GM23338 (cell line): ENCODE measurements around the gene ENTHD1. TPM values are rescaled to one million over a fixed set of nuclear protein-coding genes. Genes with fewer than 3 reads are reported as not detected.

ENCODE experiments used
- ATAC-seq: fragments of 200-7000 bp; cut with Tn5 transposase; 3 replicates; pipeline ENCODE4 v1.9.1; 2020
- DNase-seq: peaks from one replicate; pipeline ENCODE4 v3.0.0-alpha.2; 2015; ENCODE audit warnings: low spot score
- H2AFZ ChIP-seq: fragments of 200-600 bp; sonication (generic); 2 replicates; pipeline ENCODE4 v1.8.0; 2016; ENCODE audit warnings: antibody characterized with exemption, mild to moderate bottlenecking, moderate library complexity
- H3F3A ChIP-seq: fragments of 200-600 bp; sonication (generic); replicated peaks from 2 replicates; pipeline ENCODE4 v1.8.0; 2017; ENCODE audit warnings: antibody characterized with exemption, mixed run types, low read depth
- H3K27ac ChIP-seq: fragments of 200-600 bp; sonication (generic); 2 replicates; pipeline ENCODE4 v1.6.1; 2016; ENCODE audit warnings: low read depth
- H3K27me3 ChIP-seq: fragments of 200-600 bp; sonication (generic); 2 replicates; pipeline ENCODE4 v1.8.0; 2016; ENCODE audit warnings: mild to moderate bottlenecking, mixed run types, moderate library complexity; ENCODE audit not compliant: insufficient read depth
- H3K36me3 ChIP-seq: fragments of 200-600 bp; sonication (generic); 2 replicates; pipeline ENCODE4 v1.8.0; 2016; ENCODE audit warnings: mild to moderate bottlenecking; ENCODE audit not compliant: insufficient read depth
- H3K4me1 ChIP-seq: fragments of 200-600 bp; sonication (generic); 2 replicates; pipeline ENCODE4 v1.8.0; 2016; ENCODE audit warnings: mild to moderate bottlenecking, moderate library complexity; ENCODE audit not compliant: insufficient read depth
- H3K4me2 ChIP-seq: fragments of 200-600 bp; sonication (generic); 2 replicates; pipeline ENCODE4 v1.7.1; 2017; ENCODE audit warnings: mixed run types
- H3K4me3 ChIP-seq: fragments of 200-600 bp; sonication (generic); 2 replicates; pipeline ENCODE4 v1.6.1; 2016; ENCODE audit warnings: mixed run types
- H3K79me2 ChIP-seq: fragments of 200-600 bp; sonication (generic); replicated peaks from 2 replicates; pipeline ENCODE4 v1.8.0; 2017; ENCODE audit warnings: mild to moderate bottlenecking; ENCODE audit not compliant: insufficient read depth
- H3K9me2 ChIP-seq: fragments of 200-600 bp; sonication (generic); 2 replicates; pipeline ENCODE4 v1.8.0; 2017; ENCODE audit not compliant: insufficient read depth
- H4K20me1 ChIP-seq: fragments of 200-600 bp; sonication (generic); replicated peaks from 2 replicates; pipeline ENCODE4 v1.8.0; 2017; ENCODE audit warnings: mild to moderate bottlenecking; ENCODE audit not compliant: insufficient read depth
- H3K27ac Mint-ChIP-seq: 2 replicates; pipeline ENCODE4 v1.8.0; 2020; ENCODE audit warnings: inconsistent platforms, mild to moderate bottlenecking, moderate library complexity, mixed read lengths
- H3K27me3 Mint-ChIP-seq: 3 replicates; pipeline ENCODE4 v1.8.0; 2022; ENCODE audit warnings: low read depth, mild to moderate bottlenecking, moderate library complexity, mixed read lengths, inconsistent platforms; ENCODE audit not compliant: insufficient read depth, poor library complexity
- H3K36me3 Mint-ChIP-seq: 3 replicates; pipeline ENCODE4 v1.8.0; 2021; ENCODE audit warnings: low read depth, mild to moderate bottlenecking, inconsistent platforms, moderate library complexity, mixed read lengths
- H3K4me1 Mint-ChIP-seq: 3 replicates; pipeline ENCODE4 v1.8.0; 2020; ENCODE audit warnings: mild to moderate bottlenecking, inconsistent platforms, mixed read lengths
- H3K4me3 Mint-ChIP-seq: 3 replicates; pipeline ENCODE4 v1.8.0; 2021; ENCODE audit warnings: moderate library complexity, mild to moderate bottlenecking, inconsistent platforms, mixed read lengths
- H3K9me3 Mint-ChIP-seq: 3 replicates; pipeline ENCODE4 v1.8.0; 2020; ENCODE audit warnings: moderate library complexity, mild to moderate bottlenecking, inconsistent platforms, mixed read lengths
- CREB1 ChIP-seq: fragments of 250-450 bp; sonication (Bioruptor Pico); IDR thresholded peaks from 2 replicates; pipeline ENCODE4 v1.5.0; 2020; ENCODE audit warnings: low read depth, mild to moderate bottlenecking, moderate library complexity
- CTCF ChIP-seq, 2 experiments: fragments of 200-600 bp in 1 of 2; sonication (generic) in 1 of 2; conservative IDR thresholded peaks; 2 replicates each; pipeline versions ENCODE4 v1.5.1 to v1.6.1; 2016 to 2017; ENCODE audit warnings: antibody characterized with exemption in 2 of 2, low read depth in 2 of 2, mild to moderate bottlenecking in 2 of 2, moderate library complexity in 1 of 2
- ETS1 ChIP-seq: IDR thresholded peaks from 2 replicates; pipeline ENCODE4 v1.6.1; 2016; ENCODE audit warnings: antibody characterized with exemption
- EZH2 ChIP-seq: fragments of 200-600 bp; sonication (generic); IDR thresholded peaks from one replicate; pipeline ENCODE4 v1.8.0; 2017; ENCODE audit warnings: antibody characterized with exemption, mild to moderate bottlenecking, low read depth; ENCODE audit not compliant: unreplicated experiment
- EZH2phosphoT487 ChIP-seq: fragments of 200-600 bp; sonication (generic); IDR thresholded peaks from one replicate; pipeline ENCODE4 v1.8.1; 2018; ENCODE audit warnings: antibody characterized with exemption; ENCODE audit not compliant: unreplicated experiment
- JUNB ChIP-seq: IDR thresholded peaks from one replicate; pipeline ENCODE4 v1.6.1; 2016; ENCODE audit warnings: antibody characterized with exemption; ENCODE audit not compliant: unreplicated experiment
- NANOG ChIP-seq: IDR thresholded peaks from 2 replicates; pipeline ENCODE4 v1.6.1; 2016; ENCODE audit warnings: antibody characterized with exemption, borderline replicate concordance
- POLR2AphosphoS5 ChIP-seq: IDR thresholded peaks from 2 replicates; pipeline ENCODE4 v1.6.1; 2016; ENCODE audit warnings: antibody characterized with exemption, low read depth
- STAT1 ChIP-seq: IDR thresholded peaks from one replicate; pipeline ENCODE4 v1.6.1; 2016; ENCODE audit warnings: antibody characterized with exemption; ENCODE audit not compliant: unreplicated experiment
- ZNF331 ChIP-seq: fragments of 250-450 bp; sonication (Bioruptor Pico); IDR thresholded peaks from 2 replicates; pipeline ENCODE4 v1.5.0; 2020; ENCODE audit warnings: low read depth, mild to moderate bottlenecking, moderate library complexity
- polyA plus RNA-seq: library from polyadenylated mRNA; unstranded; fragments of >200 nt; fragmentation: Nextera tagmentation; extraction: Ambion mirVana; gene quantifications from 2 replicates; pipeline ENCODE4 v1.2.1, GENCODE V29; 2016
- total RNA-seq: library from RNA; depleted of rRNA; stranded (reverse); fragments of >200 nt; shearing (Covaris generic); gene quantifications from 2 replicates; pipeline ENCODE4 v1.2.3, GENCODE V29; 2014

Gene ENTHD1
- total and polyA plus RNA-seq, 2 experiments from 2014 or later = not detected

- Histone ChIP-seq H3K4me1 (no peaks in the 10 kb centered on the region), H3K79me2 (no peaks in the 10 kb centered on the region), H3K4me3 (no peak overlapping the region), H4K20me1 (no peaks in the 10 kb centered on the region), H3K27me3 (no peaks in the 10 kb centered on the region), H3K4me2 (no peak overlapping the region), H3F3A (no peaks in the 10 kb centered on the region), H3K9me2 (no peaks in the 10 kb centered on the region), H3K36me3 (no peaks in the 10 kb centered on the region), H3K27ac (no peak overlapping the region), H2AFZ (no peak overlapping the region)
- Mint-ChIP-seq H3K4me1 (no peaks in the 10 kb centered on the region), H3K27me3 (no peaks in the 10 kb centered on the region), H3K27ac (no peak overlapping the region), H3K4me3 (no peak overlapping the region), H3K36me3 (no peaks in the 10 kb centered on the region), H3K9me3 (no peaks in the 10 kb centered on the region)
- DNase-seq (no peak), ATAC-seq (no peak)
- TF ChIP-seq ZNF331 (CRISPR knock-in tag) (no peak), CTCF (conservative IDR thresholded peaks at IDR 0.05; ENCODE audit: low read depth in 2 of 2) (no peak), EZH2phosphoT487 (no peak), NANOG (no peak), STAT1 (no peak), JUNB (no peak), POLR2AphosphoS5 (no peak), EZH2 (no peak), CREB1 (CRISPR knock-in tag) (no peak)
Observed at GRCh38 chr22:39852799-39853198, 40.8 kb downstream of the ENTHD1 start.

GRCh38 chr22:39851606-39852315 lies 41.8 kb downstream of the ENTHD1 start:
- H3K4me1 Mint-ChIP-seq = no peaks in the 10 kb centered on the region
- H3K27me3 ChIP-seq = no peaks in the 10 kb centered on the region
- no peak overlapping the region; the same call in 1 of the 2 replicates for H2AFZ ChIP-seq
- no peak overlapping the region for H3K4me3 Mint-ChIP-seq
- H3K27me3 Mint-ChIP-seq = no peaks in the 10 kb centered on the region
- no peak for DNase-seq
- H3K27ac ChIP-seq = no peak overlapping the region
- H3K36me3 ChIP-seq = no peaks in the 10 kb centered on the region
- no peaks in the 10 kb centered on the region for H3K4me1 ChIP-seq
- no peaks in the 10 kb centered on the region for H3K9me3 Mint-ChIP-seq
- no peaks in the 10 kb centered on the region for H3K36me3 Mint-ChIP-seq
- no peaks in the 10 kb centered on the region for H3F3A ChIP-seq
- no peak for ATAC-seq
- TF ChIP-seq ETS1 (no peak), STAT1 (no peak)
- H3K27ac Mint-ChIP-seq = no peak overlapping the region
- no peaks in the 10 kb centered on the region for H3K9me2 ChIP-seq
- H3K4me3 ChIP-seq = no peak overlapping the region
- H3K4me2 ChIP-seq = no peak overlapping the region
- no peaks in the 10 kb centered on the region for H3K79me2 ChIP-seq
- H4K20me1 ChIP-seq = no peaks in the 10 kb centered on the region
